Type B pancreatic cell (in vitro differentiated cells): ENCODE results near the gene PAK1. TPM values are rescaled to one million over a fixed set of nuclear protein-coding genes. Genes with fewer than 3 reads are reported as not detected.
"Not testable (repeated sequence)": the region's sequence is repeated elsewhere in the genome, so short reads cannot be mapped to it uniquely, and the experiment has no call there.

ENCODE experiments used
- DNase-seq: peaks from one replicate; pipeline ENCODE4 v3.0.0; 2021; ENCODE audit warnings: mixed read lengths; ENCODE audit not compliant: unreplicated experiment; ENCODE audit errors: extremely low spot score
- H3K27ac Mint-ChIP-seq: 2 replicates; pipeline ENCODE4 v1.8.0; 2021; ENCODE audit warnings: mild to moderate bottlenecking, mixed read lengths
- H3K27me3 Mint-ChIP-seq: 2 replicates; pipeline ENCODE4 v1.8.0; 2021; ENCODE audit warnings: mixed read lengths
- H3K36me3 Mint-ChIP-seq: 2 replicates; pipeline ENCODE4 v1.8.0; 2021; ENCODE audit warnings: mixed read lengths
- H3K4me1 Mint-ChIP-seq: one replicate; pipeline ENCODE4 v1.8.0; 2021; ENCODE audit warnings: mixed read lengths; ENCODE audit not compliant: unreplicated experiment
- H3K4me3 Mint-ChIP-seq: 2 replicates; pipeline ENCODE4 v1.8.0; 2021; ENCODE audit warnings: mild to moderate bottlenecking, mixed read lengths
- H3K9me3 Mint-ChIP-seq: 2 replicates; pipeline ENCODE4 v1.8.0; 2021; ENCODE audit warnings: mixed read lengths
- total RNA-seq: library from RNA; stranded (reverse); gene quantifications from 2 replicates; pipeline ENCODE4 v1.2.1, GENCODE V29; 2021; ENCODE audit warnings: low replicate concordance
- TF ChIP-seq, protein P1 (sequence below): fragments of 200-600 bp; sonication (generic); conservative IDR thresholded peaks from 2 replicates; pipeline ENCODE4 v1.5.0; 2021; ENCODE audit warnings: antibody characterized with exemption, mild to moderate bottlenecking

Gene PAK1
- total RNA-seq, 1 donor from 2014 or later: 70.3 TPM

DNA sequence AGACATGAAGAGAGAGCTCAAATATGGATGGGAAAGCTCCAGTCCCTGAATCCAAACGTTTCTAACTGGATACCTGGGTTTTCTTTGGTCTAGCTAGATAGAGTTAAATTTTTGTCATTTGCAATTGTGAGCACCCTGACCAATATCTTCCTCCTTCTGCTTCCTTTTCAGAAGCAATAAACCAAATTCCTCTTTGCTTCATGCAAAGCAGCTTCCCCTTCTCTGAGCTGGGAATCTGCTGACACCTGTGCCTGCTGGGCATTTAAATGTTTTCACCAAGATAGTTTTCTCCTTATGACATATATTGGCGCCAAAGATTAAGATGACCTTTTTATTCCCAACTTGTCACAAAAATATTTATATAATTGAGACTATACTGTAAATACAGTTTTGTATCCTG lies 27.9 kb upstream of the PAK1 start:
- H3K27me3 Mint-ChIP-seq: no peaks in the 10 kb centered on the region
- TF ChIP-seq, protein P1, sequence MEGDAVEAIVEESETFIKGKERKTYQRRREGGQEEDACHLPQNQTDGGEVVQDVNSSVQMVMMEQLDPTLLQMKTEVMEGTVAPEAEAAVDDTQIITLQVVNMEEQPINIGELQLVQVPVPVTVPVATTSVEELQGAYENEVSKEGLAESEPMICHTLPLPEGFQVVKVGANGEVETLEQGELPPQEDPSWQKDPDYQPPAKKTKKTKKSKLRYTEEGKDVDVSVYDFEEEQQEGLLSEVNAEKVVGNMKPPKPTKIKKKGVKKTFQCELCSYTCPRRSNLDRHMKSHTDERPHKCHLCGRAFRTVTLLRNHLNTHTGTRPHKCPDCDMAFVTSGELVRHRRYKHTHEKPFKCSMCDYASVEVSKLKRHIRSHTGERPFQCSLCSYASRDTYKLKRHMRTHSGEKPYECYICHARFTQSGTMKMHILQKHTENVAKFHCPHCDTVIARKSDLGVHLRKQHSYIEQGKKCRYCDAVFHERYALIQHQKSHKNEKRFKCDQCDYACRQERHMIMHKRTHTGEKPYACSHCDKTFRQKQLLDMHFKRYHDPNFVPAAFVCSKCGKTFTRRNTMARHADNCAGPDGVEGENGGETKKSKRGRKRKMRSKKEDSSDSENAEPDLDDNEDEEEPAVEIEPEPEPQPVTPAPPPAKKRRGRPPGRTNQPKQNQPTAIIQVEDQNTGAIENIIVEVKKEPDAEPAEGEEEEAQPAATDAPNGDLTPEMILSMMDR: no peak

DNA sequence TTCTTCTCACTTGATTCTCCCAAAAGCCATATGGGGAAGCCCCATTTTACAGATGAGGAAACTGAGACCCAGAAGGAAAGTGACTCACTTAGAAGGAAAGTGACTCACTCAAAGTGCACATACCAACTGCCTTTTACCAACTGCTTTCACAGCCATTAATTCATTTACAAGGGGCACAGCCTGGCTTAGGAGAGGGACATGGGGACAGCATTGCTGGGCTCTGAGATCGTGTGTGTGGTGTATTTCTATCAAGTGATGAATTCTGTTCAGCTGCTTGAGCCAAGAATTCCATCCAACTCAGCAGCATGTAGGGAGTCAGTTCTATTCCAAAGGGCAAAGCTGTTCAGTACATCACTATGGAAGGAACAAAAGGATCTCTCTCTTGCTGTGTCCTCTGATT lies 23.5 kb upstream of the PAK1 start:
- Mint-ChIP-seq H3K36me3 (no peaks in the 10 kb centered on the region), H3K27ac (no peak overlapping the region), H3K9me3 (no peaks in the 10 kb centered on the region), H3K4me1 (no peaks in the 10 kb centered on the region), H3K27me3 (no peaks in the 10 kb centered on the region), H3K4me3 (no peak overlapping the region)
- no peak for DNase-seq
- TF ChIP-seq, protein P1: no peak

More for the DNA sequence above, 27.9 kb upstream of the PAK1 start:
- no peaks in the 10 kb centered on the region for H3K36me3 Mint-ChIP-seq
- H3K4me1 Mint-ChIP-seq: peaks cover 5% of the 10 kb centered on the region
- no peak overlapping the region for H3K27ac Mint-ChIP-seq
- no peaks in the 10 kb centered on the region for H3K9me3 Mint-ChIP-seq
- no peak for DNase-seq
- no peak overlapping the region for H3K4me3 Mint-ChIP-seq

DNA sequence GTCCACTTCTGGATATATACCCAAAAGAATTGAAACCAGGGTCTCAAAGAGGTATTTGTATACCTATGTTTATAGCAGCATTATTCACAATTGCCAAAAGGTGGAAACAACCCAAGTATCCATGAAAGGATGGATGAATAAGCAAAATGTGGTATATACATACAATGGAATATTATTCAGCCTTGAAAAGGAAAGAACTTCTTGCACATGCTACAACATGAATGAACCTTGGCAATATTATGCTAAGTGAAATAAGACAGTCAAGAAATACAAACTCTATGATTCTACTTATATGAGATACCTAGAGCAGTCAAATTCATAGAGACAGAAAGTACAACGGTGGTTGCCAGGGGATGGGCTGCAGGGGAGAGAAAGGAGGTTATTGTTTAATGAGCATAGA lies 21.6 kb upstream of the PAK1 start:
- Mint-ChIP-seq H3K4me3 (no peak overlapping the region), H3K9me3 (no peaks in the 10 kb centered on the region), H3K36me3 (no peaks in the 10 kb centered on the region), H3K27ac (no peak overlapping the region), H3K27me3 (peaks cover 2% of the 10 kb centered on the region), H3K4me1 (no peaks in the 10 kb centered on the region)
- TF ChIP-seq, protein P1: no peak
- DNase-seq: no peak

DNA sequence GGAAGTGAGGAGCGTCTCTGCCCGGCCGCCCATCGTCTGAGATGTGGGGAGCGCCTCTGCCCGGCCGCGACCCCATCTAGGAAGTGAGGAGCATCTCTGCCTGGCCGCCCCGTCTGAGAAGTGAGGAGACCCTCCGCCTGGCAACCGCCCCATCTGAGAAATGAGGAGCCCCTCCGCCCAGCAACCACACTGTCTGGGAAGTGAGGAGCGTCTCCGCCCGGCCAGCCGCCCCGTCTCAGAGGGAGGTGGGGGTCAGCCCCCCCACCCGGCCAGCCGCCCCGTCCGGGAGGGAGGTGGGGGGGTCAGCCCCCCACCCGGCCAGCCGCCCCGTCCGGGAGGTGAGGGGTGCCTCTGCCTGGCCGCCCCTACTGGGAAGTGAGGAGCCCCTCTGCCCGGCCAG lies 16.1 kb upstream of the PAK1 start:
- not testable (repeated sequence) for H3K27ac Mint-ChIP-seq, H3K36me3 Mint-ChIP-seq, DNase-seq, H3K4me3 Mint-ChIP-seq, H3K27me3 Mint-ChIP-seq, H3K9me3 Mint-ChIP-seq, H3K4me1 Mint-ChIP-seq

DNA sequence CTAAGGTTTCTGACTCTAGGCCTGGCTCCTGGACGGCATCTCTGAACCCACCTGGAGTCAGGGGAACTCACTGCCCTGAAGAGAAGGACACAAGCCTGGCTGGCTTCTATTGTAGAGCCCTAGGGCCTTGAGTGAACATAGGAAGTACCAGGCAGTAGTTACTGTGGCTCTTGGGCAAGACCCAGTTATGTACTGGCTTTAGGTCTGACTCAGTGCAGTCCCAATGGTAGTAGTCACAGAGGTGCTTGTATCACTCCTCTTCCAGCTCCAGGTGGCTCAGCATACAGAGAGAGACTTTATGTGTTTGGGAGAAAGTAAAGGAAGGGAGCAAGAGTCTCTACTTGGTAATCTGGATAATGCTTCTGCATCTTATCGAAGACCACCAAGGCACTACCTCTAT lies 13.9 kb upstream of the PAK1 start:
- DNase-seq: no peak
- H3K4me3 Mint-ChIP-seq: no peak overlapping the region
- H3K27ac Mint-ChIP-seq: no peak overlapping the region
- no peaks in the 10 kb centered on the region for H3K4me1 Mint-ChIP-seq
- H3K9me3 Mint-ChIP-seq: no peaks in the 10 kb centered on the region
- H3K27me3 Mint-ChIP-seq: peaks cover 2% of the 10 kb centered on the region
- H3K36me3 Mint-ChIP-seq: no peaks in the 10 kb centered on the region
- TF ChIP-seq, protein P1: no peak

DNA sequence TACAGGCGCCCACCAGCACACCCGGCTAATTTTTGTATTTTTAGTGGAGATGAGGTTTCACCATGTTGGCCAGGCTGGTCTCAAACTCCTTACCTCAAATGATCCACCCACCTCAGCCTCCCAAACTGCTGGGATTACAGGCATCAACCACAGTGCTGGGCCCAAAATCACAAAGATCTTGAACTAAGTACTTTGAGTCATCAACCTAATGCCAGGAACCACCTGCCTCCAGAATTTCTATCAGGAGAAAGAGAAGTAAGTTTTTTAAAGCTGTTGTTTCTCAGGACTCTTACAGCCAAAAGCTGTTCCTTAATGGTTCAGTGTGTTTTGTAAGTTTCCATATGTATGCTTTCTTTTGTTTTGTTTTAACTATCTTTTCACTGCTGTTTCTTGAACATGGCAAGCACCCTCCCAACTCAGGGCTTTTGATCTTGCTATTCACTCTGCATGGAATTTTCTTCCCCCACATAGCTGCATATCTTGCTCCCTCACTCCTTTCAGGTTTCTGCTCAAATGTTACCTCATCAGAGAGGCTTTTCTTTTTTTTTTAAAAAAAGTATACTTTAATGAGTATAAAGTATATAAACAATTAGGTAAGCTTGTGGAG lies 6.0 kb upstream of the PAK1 start:
- Mint-ChIP-seq H3K27ac (no peak overlapping the region), H3K27me3 (no peaks in the 10 kb centered on the region)

More for the DNA sequence above, 6.0 kb upstream of the PAK1 start:
- TF ChIP-seq, protein P1: no peak
- H3K4me1 Mint-ChIP-seq: no peaks in the 10 kb centered on the region
- no peak for DNase-seq
- no peaks in the 10 kb centered on the region for H3K36me3 Mint-ChIP-seq
- no peak overlapping the region for H3K4me3 Mint-ChIP-seq
- no peaks in the 10 kb centered on the region for H3K9me3 Mint-ChIP-seq
